PC-3 (cell line): ENCODE measurements around the gene RHOT2.

Experiments
- CTCF ChIP-seq: fragments of 300-600 bp; sonication (generic); conservative IDR thresholded peaks from 2 replicates; pipeline ENCODE4 v1.5.1; 2017; ENCODE audit warnings: antibody characterized with exemption, low read depth, mild to moderate bottlenecking, low read length
- EZH2phosphoT487 ChIP-seq: fragments of 300-600 bp; sonication (generic); IDR thresholded peaks from 2 replicates; pipeline ENCODE4 v1.6.1; 2018; ENCODE audit warnings: mild to moderate bottlenecking, antibody characterized with exemption, low read length, borderline replicate concordance

DNA sequence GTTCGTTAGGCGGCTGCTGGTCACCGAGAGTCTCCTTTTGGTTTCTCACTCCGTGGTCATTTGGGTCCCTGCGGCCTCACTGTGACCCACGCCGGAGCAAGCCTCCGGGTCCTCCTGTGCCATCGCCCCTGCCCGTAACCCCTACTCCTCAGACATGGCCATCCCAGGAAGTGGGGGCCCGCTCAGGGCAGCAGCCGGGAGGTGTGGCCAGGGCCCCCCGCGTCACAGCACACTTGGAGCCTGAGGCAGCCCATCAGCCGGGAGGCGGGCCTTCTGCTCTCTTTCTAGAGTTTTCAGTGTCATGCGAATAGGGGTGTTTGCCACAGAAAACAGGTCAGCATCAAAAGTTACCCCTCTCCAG lies 45.0 kb upstream of the RHOT2 start:
- no peak for TF ChIP-seq CTCF
- TF ChIP-seq EZH2phosphoT487, result no peak
